Heart left ventricle (tissue), 16 donors: ENCODE data around the gene XCL2. TPM values are rescaled to one million over a fixed set of nuclear protein-coding genes. Genes with fewer than 3 reads are reported as not detected.

Source experiments
- ATAC-seq, 4 donors: fragments of 200-7000 bp; cut with Tn5 transposase; one replicate each; pipeline ENCODE4 v1.9.1; 2020 to 2022; ENCODE audit warnings: moderate library complexity in 4 of 4, mild to moderate bottlenecking in 3 of 4, moderate number of reproducible peaks in 1 of 4
- DNase-seq, 5 donors: peaks; one replicate each; pipeline ENCODE4 v3.0.0-alpha.2; 2020
- H3K27ac ChIP-seq, 12 donors: fragments of 200-600 bp; sonication (generic) in 4 of 12; one replicate each; pipeline versions ENCODE4 v1.5.0 to v1.8.0; 2016 to 2022; ENCODE audit warnings: mild to moderate bottlenecking in 2 of 12
- H3K27me3 ChIP-seq, 9 donors: fragments of 200-600 bp; sonication (generic) in 2 of 9; one replicate each; pipeline versions ENCODE4 v1.5.1 to v1.8.0; 2016 to 2022; ENCODE audit warnings: mild to moderate bottlenecking in 3 of 9
- H3K36me3 ChIP-seq, 9 donors: fragments of 200-600 bp; sonication (generic) in 2 of 9; one replicate each; pipeline versions ENCODE4 v1.5.0 to v1.8.0; 2018 to 2022; ENCODE audit warnings: mild to moderate bottlenecking in 2 of 9
- H3K4me1 ChIP-seq, 12 donors: fragments of 200-600 bp; sonication (generic) in 4 of 12; one replicate each; pipeline versions ENCODE4 v1.5.0 to v1.8.0; 2016 to 2022; ENCODE audit warnings: mild to moderate bottlenecking in 3 of 12
- H3K4me3 ChIP-seq, 12 donors: fragments of 200-600 bp; sonication (generic) in 4 of 12; one replicate each; pipeline versions ENCODE4 v1.5.0 to v1.8.0; 2017 to 2022; ENCODE audit warnings: mild to moderate bottlenecking in 9 of 12, moderate library complexity in 4 of 12
- H3K9me3 ChIP-seq, 12 donors: fragments of 200-600 bp; sonication (generic) in 4 of 12; one replicate each; pipeline versions ENCODE4 v1.5.0 to v1.8.0; 2016 to 2022; ENCODE audit warnings: mild to moderate bottlenecking in 1 of 12
- CTCF ChIP-seq, 12 donors: fragments of 200-600 bp; sonication (generic) in 4 of 12; IDR thresholded peaks; one replicate each; pipeline versions ENCODE4 v1.5.0 to v1.8.0; 2018 to 2022; ENCODE audit warnings: antibody characterized with exemption in 12 of 12, mild to moderate bottlenecking in 5 of 12
- POLR2A ChIP-seq, 2 donors: fragments of 450-650 bp; IDR thresholded peaks; one replicate each; pipeline ENCODE4 v1.6.1; 2017; ENCODE audit warnings: antibody characterized with exemption in 2 of 2, mild to moderate bottlenecking in 2 of 2, moderate library complexity in 2 of 2
- WGBS, 4 donors: extraction: QIAGEN DNeasy Blood & Tissue Kit in 2 of 4; methylation state at CpG; one replicate each; pipeline versions ENCODE4 v1.1.5 to v1.1.7; 2013 to 2018; 5-methylcytosine and 5-hydroxymethylcytosine counted together
- intact Hi-C, 10 donors: fragments of 100-400 bp; cut with DNase I; formaldehyde crosslinking; loops; one replicate each; pipeline versions ENCODE4 v1.11.1 to v1.14.2; 2022
- polyA plus RNA-seq, 2 donors: library from polyadenylated mRNA; stranded (reverse); fragments of 200-250 nt; gene quantifications; one replicate each; pipeline ENCODE4 v1.2.3, GENCODE V29; 2013
- total RNA-seq, 9 donors: library from RNA; depleted of rRNA in 2 of 9; stranded (reverse); fragments of >200 nt in 2 of 9; fragmentation: NEBNext Ultra II Directional in 3 of 9; extraction: Animal tissue kit (Norgen Biotek cat#: 25700) in 3 of 9; gene quantifications; one replicate each; pipeline versions ENCODE4 v1.1.0 to v1.2.4, GENCODE V29; 2016 to 2023
- donor health status: ischemic (EF 13 %, LVEDD 7.1; RV severe dilation, severe dysfunction).
- donor health status: healthy with polysubstance abuse.
- donor health status: DM: no; HTN: yes; CAD: no.
- donor health status: DM: no; HTN: no; CAD: no.
- donor health status: ischemic (EF 25% LVEDD 6.9; RV normal size, moderate dysfunction).
- donor health status: ischemic (EF 25% LVEDD 5.7; RV mildly dilated, moderate dysfunction).
- donor health status: healthy.
- donor health status: DM: yes; HTN: yes; CAD: no.
- donor health status: ischemic (EF 35%, LVEDD 5.7; RV mildly dilated, moderate dysfunction).
- donor health status: nonischemic (EF 11% LVEDD 7.7; RV severe dilation, severe dysfunction).
- donor health status: DM: yes; HTN: yes; CAD: no.
- donor health status: PGD.
- donor health status: ischemic (EF 29% LVEDD 5.4; RV normal size, mild dysfunction).
- donor health status: nonischemic (EF 23%, LVEDD 6.1; RV moderate dilation, normal function).

Gene XCL2
- total and polyA plus RNA-seq, 11 donors: 2.7 to 3.6 TPM; not detected in 9

DNA sequence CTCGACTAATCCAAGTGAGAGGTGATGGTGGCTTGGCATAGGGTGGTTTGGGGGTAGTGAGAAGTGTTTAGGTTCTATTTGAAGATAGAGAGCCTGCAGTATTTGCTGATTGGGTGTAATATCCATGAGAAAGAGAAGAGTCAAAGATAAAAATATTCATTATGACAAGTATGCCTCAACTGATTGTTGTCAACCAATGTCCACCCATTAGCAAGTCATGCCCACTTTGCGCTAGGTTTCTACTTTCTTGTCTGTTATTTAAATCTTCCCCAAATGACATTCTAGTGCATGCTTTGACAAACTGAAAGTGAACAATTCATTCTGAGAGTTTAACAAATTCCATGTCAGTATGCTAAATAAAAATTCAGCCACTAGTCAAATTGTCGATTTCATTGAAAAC, 28.8 kb upstream of the XCL2 start:
- intact Hi-C loops: loop anchor here (2.0 to 10.0 kb wide), 6 partner anchors 130 to 230 kb away; no protein-coding TSS in a partner anchor
- Histone ChIP-seq H3K4me1 (no peaks in the 10 kb centered on the region), H3K9me3 (no peaks in the 10 kb centered on the region), H3K36me3 (no peaks in the 10 kb centered on the region), H3K27ac (no peak overlapping the region), H3K4me3 (no peak overlapping the region), H3K27me3 (no peaks in the 10 kb centered on the region)
- DNase-seq (no peak), ATAC-seq (no peak)
- 92 to 98% (median 95%) methylated on average over 3 of the region's 3 CpGs for WGBS, 4 donors
- TF ChIP-seq POLR2A (IDR thresholded peaks at IDR 0.05) (no peak), CTCF (IDR thresholded peaks at IDR 0.05) (no peak)

DNA sequence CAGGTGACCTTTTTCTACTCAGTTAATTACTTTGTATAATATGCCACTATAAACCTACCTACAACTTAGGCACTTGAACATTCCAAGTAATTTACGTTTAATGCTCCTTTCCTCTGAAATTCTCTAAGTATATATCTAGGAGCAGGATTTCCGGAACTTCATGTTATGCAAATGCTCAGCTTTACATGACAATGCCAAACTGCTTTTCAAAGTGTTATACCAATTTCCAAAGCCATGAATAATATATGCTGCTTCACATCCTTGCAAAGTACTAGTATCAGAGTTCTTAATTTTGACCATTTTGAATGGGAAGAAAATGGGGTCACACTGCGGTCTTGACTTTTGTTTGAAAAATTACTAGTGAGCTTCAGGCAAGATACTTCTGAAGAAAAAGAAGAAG, 26.9 kb upstream of the XCL2 start:
- H3K27ac ChIP-seq: no peak overlapping the region
- TF ChIP-seq POLR2A (IDR thresholded peaks at IDR 0.05): no peak
- TF ChIP-seq CTCF (IDR thresholded peaks at IDR 0.05): no peak
- no peaks in the 10 kb centered on the region for H3K27me3 ChIP-seq
- 60 to 93% (median 75%) methylated on average over 3 of the region's 3 CpGs for WGBS, 4 donors
- DNase-seq: no peak
- no peaks in the 10 kb centered on the region for H3K4me1 ChIP-seq
- no peaks in the 10 kb centered on the region for H3K9me3 ChIP-seq
- no peak overlapping the region for H3K4me3 ChIP-seq
- H3K36me3 ChIP-seq: no peaks in the 10 kb centered on the region
- intact Hi-C loops: loop anchor here in 9 of 10 donors (5.0 to 10.0 kb wide), 5 partner anchors 128 to 228 kb away; no protein-coding TSS in a partner anchor
- no peak for ATAC-seq

DNA sequence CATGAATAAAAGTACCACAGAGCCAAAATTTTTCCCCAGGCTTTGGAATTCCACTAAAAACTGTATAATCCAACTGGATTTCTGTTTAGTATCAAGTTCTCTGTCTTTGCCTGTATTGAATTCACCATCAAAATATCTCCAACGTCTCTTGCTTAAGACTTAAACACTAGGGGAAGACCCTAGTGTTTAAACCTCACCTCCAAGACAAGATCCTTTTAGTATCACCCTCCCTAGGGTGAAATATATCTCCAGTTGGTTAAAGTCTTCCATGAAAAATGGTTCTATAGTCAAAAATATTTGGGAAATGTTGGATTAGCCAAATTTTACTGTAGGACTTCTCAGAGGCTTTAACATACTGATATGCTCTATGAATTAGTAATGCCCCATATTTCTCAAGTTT, 24.5 kb upstream of the XCL2 start:
- intact Hi-C loops: loop anchor here in 2 of 10 donors (10.0 kb wide), 2 partner anchors 56 to 124 kb away; no protein-coding TSS in a partner anchor
- no peak for DNase-seq
- ATAC-seq: no peak
- H3K4me3 ChIP-seq: no peak overlapping the region
- no peaks in the 10 kb centered on the region for H3K36me3 ChIP-seq
- H3K27ac ChIP-seq: no peak overlapping the region
- H3K27me3 ChIP-seq: no peaks in the 10 kb centered on the region
- TF ChIP-seq POLR2A (IDR thresholded peaks at IDR 0.05) (no peak), CTCF (IDR thresholded peaks at IDR 0.05) (no peak)
- no peaks in the 10 kb centered on the region for H3K4me1 ChIP-seq
- H3K9me3 ChIP-seq: no peaks in the 10 kb centered on the region
- 75 to 89% (median 81%) methylated on average over 1 of the region's 1 CpG for WGBS, 4 donors

DNA sequence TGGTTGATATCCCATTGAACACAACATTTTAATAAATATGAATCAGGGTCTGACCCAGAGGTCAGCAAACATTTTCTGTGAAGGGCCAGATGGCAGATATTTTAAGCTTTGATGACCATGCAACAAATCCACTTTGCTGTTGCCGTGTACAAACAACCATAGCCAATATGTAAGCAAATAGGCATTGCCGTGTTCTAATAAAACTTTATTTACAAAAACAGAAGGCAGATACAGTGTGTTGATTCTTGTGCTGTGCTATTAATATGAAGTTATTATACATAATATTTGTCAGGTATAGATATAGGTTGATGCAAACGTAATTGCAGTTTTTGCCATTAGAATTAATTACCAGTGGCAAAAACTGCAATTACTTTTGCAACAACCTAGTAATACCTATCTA, 23.8 kb upstream of the XCL2 start:
- no peaks in the 10 kb centered on the region for H3K4me1 ChIP-seq
- H3K36me3 ChIP-seq: no peaks in the 10 kb centered on the region
- TF ChIP-seq CTCF (IDR thresholded peaks at IDR 0.05): no peak
- TF ChIP-seq POLR2A (IDR thresholded peaks at IDR 0.05): no peak
- H3K27ac ChIP-seq: no peak overlapping the region
- 94 to 100% (median 95%) methylated on average over 3 of the region's 3 CpGs for WGBS, 4 donors
- H3K27me3 ChIP-seq: no peaks in the 10 kb centered on the region
- no peak overlapping the region for H3K4me3 ChIP-seq
- no peak for ATAC-seq
- DNase-seq: no peak
- intact Hi-C loops: loop anchor here in 2 of 10 donors (10.0 kb wide), 2 partner anchors 57 to 123 kb away; no protein-coding TSS in a partner anchor
- no peaks in the 10 kb centered on the region for H3K9me3 ChIP-seq
